Measurements from ENCODE around the gene LYRM2. TPM values are rescaled to one million over a fixed set of nuclear protein-coding genes. Genes with fewer than 3 reads are reported as not detected.

The LYRM2 gene
- total and polyA plus RNA-seq, 7 donors = 15.0 to 39.6 (median 25.7) TPM

- no peak overlapping the region for H3K27ac ChIP-seq
- WGBS, 2 donors = 94 to 96% methylated on average over 2 of the region's 2 CpGs
Observed at GRCh38 chr6:89655122-89655521, 16.6 kb upstream of the LYRM2 start.

GRCh38 chr6:89650579-89650978 is 12.0 kb upstream of the LYRM2 start:
- Histone ChIP-seq H3K4me3 (no peak overlapping the region), H3K36me3 (peaks cover 16 to 95% (median 22%) of the 10 kb centered on the region in 4 donors), H3K27me3 (no peaks in the 10 kb centered on the region), H3K9me3 (no peaks in the 10 kb centered on the region), H3K27ac (no peak overlapping the region), H3K4me1 (no peaks in the 10 kb centered on the region)
- WGBS, 2 donors = 92 to 96% methylated on average over 8 of the region's 8 CpGs
- DNase-seq = no peak
- TF ChIP-seq CTCF (IDR thresholded peaks at IDR 0.05) (no peak), EP300 (IDR thresholded peaks at IDR 0.05) (no peak), POLR2A (IDR thresholded peaks at IDR 0.05) (no peak), POLR2AphosphoS5 (IDR thresholded peaks at IDR 0.05) (no peak)
- intact Hi-C loops (cut with DNase I) = no loop called here

More at GRCh38 chr6:89655122-89655521, 16.6 kb upstream of the LYRM2 start:
- DNase-seq = no peak
- TF ChIP-seq POLR2A (IDR thresholded peaks at IDR 0.05) (no peak), EP300 (IDR thresholded peaks at IDR 0.05) (no peak), POLR2AphosphoS5 (IDR thresholded peaks at IDR 0.05) (no peak), CTCF (IDR thresholded peaks at IDR 0.05) (no peak)
- Histone ChIP-seq H3K36me3 (peaks cover 14 to 96% (median 29%) of the 10 kb centered on the region in 4 donors), H3K9me3 (no peaks in the 10 kb centered on the region), H3K4me3 (no peak overlapping the region), H3K27me3 (no peaks in the 10 kb centered on the region), H3K4me1 (no peaks in the 10 kb centered on the region)
- intact Hi-C loops (cut with DNase I) = no loop called here

- H3K4me3 ChIP-seq = no peak overlapping the region
- TF ChIP-seq POLR2A (IDR thresholded peaks at IDR 0.05) (no peak), CTCF (IDR thresholded peaks at IDR 0.05) (no peak), POLR2AphosphoS5 (IDR thresholded peaks at IDR 0.05) (no peak), EP300 (IDR thresholded peaks at IDR 0.05) (no peak)
- no peak overlapping the region for H3K27ac ChIP-seq
- intact Hi-C loops (cut with DNase I) = no loop called here
- WGBS, 2 donors = 89 to 97% methylated on average over 1 of the region's 1 CpG
- no peak for DNase-seq
- no peaks in the 10 kb centered on the region for H3K4me1 ChIP-seq
- no peaks in the 10 kb centered on the region for H3K9me3 ChIP-seq
- H3K36me3 ChIP-seq = peaks cover 14 to 92% (median 21%) of the 10 kb centered on the region in 4 donors
- no peaks in the 10 kb centered on the region for H3K27me3 ChIP-seq
Observed at GRCh38 chr6:89649682-89650081, 11.1 kb upstream of the LYRM2 start.

- WGBS, 2 donors = 36 to 76% methylated on average over 4 of the region's 4 CpGs
Observed at GRCh38 chr6:89644864-89645263, 6.3 kb upstream of the LYRM2 start.

More at GRCh38 chr6:89644864-89645263, 6.3 kb upstream of the LYRM2 start:
- Histone ChIP-seq H3K36me3 (peaks cover 3 to 71% (median 15%) of the 10 kb centered on the region in 4 donors), H3K9me3 (no peaks in the 10 kb centered on the region), H3K4me3 (no peak overlapping the region), H3K4me1 (no peaks in the 10 kb centered on the region), H3K27ac (no peak overlapping the region), H3K27me3 (no peaks in the 10 kb centered on the region)
- no peak for DNase-seq
- TF ChIP-seq POLR2AphosphoS5 (IDR thresholded peaks at IDR 0.05) (no peak), CTCF (IDR thresholded peaks at IDR 0.05) (no peak), POLR2A (IDR thresholded peaks at IDR 0.05) (no peak), EP300 (IDR thresholded peaks at IDR 0.05) (no peak)
- intact Hi-C loops (cut with DNase I) = no loop called here
